MCF 10A (cell line): ENCODE results near the gene FEV. TPM values are rescaled to one million over a fixed set of nuclear protein-coding genes. Genes with fewer than 3 reads are reported as not detected.

Experiments
- BruUV-seq: library from RNA; stranded (reverse); fragments of 400-500 nt; replicated peaks from 2 replicates; lab custom pipeline; 2021; lab: Mats Ljungman, UMichigan
- CTCF ChIA-PET: fragments of 300-600 bp; sonication (Branson Sonifier 250); formaldehyde crosslinking; extraction: SDS; loops from one replicate; lab custom pipeline; 2021; ENCODE audit warnings: antibody characterized with exemption, inconsistent platforms; lab: Yijun Ruan, JAX
- POLR2A ChIA-PET: fragments of 300-600, 350-650 bp; sonication (Branson Sonifier 250); formaldehyde crosslinking; extraction: SDS; loops from one replicate; lab custom pipeline; 2020; ENCODE audit warnings: antibody characterized with exemption, inconsistent platforms; lab: Yijun Ruan, JAX
- DNase-seq: peaks from one replicate; pipeline ENCODE4 v3.0.0-alpha.2; 2018; ENCODE audit not compliant: unreplicated experiment
- H3K27ac Mint-ChIP-seq: one replicate; pipeline ENCODE4 v1.8.0; 2022; ENCODE audit warnings: mild to moderate bottlenecking, low read depth, mixed read lengths; ENCODE audit not compliant: unreplicated experiment
- H3K27me3 Mint-ChIP-seq: one replicate; pipeline ENCODE4 v1.8.0; 2022; ENCODE audit warnings: mixed read lengths; ENCODE audit not compliant: insufficient read depth, unreplicated experiment
- H3K36me3 Mint-ChIP-seq: one replicate; pipeline ENCODE4 v1.8.0; 2022; ENCODE audit warnings: mild to moderate bottlenecking, moderate library complexity, mixed read lengths; ENCODE audit not compliant: insufficient read depth, unreplicated experiment
- H3K4me1 Mint-ChIP-seq: one replicate; pipeline ENCODE4 v1.8.0; 2022; ENCODE audit warnings: mixed read lengths; ENCODE audit not compliant: insufficient read depth, unreplicated experiment
- H3K4me3 Mint-ChIP-seq: one replicate; pipeline ENCODE4 v1.8.0; 2022; ENCODE audit warnings: mild to moderate bottlenecking, moderate library complexity, mixed read lengths; ENCODE audit not compliant: unreplicated experiment
- H3K9me3 Mint-ChIP-seq: one replicate; pipeline ENCODE4 v1.8.0; 2022; ENCODE audit warnings: mixed read lengths; ENCODE audit not compliant: unreplicated experiment
- intact Hi-C: fragments of 100-400 bp; cut with micrococcal nuclease; formaldehyde crosslinking; loops from 2 replicates; pipeline ENCODE4 v1.14.1; 2022
- total RNA-seq: library from RNA; stranded (reverse); gene quantifications from 2 replicates; pipeline ENCODE4 v1.2.3, GENCODE V29; 2022
- TF ChIP-seq, protein P1 (sequence below): fragments of 200-600 bp; IDR thresholded peaks from one replicate; pipeline ENCODE4 v1.8.0; 2022; ENCODE audit warnings: antibody characterized with exemption, mild to moderate bottlenecking; ENCODE audit not compliant: unreplicated experiment

FEV gene
- total RNA-seq, 1 experiment from 2014 or later: not detected

DNA sequence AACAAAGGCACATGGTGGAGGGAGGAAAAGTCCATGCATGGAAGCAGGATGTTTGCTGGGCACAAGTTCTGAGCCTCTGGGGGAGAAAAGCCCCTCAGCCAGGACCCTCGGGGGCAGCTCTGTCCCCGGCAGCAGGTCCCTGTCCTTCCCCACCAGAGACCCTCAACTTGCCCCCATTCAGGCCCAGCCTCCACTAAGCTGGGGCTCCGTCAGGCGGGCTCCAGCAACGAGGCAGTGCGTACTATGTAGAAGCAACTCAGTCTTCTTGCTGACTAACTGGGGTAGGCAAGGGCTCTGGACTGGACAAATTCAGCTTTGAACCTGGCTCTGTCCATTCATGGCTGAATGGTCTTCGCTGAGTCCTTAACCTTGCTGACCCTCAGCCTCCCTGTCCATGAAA lies 33.3 kb upstream of the FEV start:
- no peak overlapping the region for H3K4me3 Mint-ChIP-seq
- no TSS peak for BruUV-seq
- no peaks in the 10 kb centered on the region for H3K4me1 Mint-ChIP-seq
- intact Hi-C loops: no loop called here
- H3K9me3 Mint-ChIP-seq: no peaks in the 10 kb centered on the region
- TF ChIP-seq, protein P1, sequence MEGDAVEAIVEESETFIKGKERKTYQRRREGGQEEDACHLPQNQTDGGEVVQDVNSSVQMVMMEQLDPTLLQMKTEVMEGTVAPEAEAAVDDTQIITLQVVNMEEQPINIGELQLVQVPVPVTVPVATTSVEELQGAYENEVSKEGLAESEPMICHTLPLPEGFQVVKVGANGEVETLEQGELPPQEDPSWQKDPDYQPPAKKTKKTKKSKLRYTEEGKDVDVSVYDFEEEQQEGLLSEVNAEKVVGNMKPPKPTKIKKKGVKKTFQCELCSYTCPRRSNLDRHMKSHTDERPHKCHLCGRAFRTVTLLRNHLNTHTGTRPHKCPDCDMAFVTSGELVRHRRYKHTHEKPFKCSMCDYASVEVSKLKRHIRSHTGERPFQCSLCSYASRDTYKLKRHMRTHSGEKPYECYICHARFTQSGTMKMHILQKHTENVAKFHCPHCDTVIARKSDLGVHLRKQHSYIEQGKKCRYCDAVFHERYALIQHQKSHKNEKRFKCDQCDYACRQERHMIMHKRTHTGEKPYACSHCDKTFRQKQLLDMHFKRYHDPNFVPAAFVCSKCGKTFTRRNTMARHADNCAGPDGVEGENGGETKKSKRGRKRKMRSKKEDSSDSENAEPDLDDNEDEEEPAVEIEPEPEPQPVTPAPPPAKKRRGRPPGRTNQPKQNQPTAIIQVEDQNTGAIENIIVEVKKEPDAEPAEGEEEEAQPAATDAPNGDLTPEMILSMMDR: no peak
- DNase-seq: no peak
- CTCF ChIA-PET: interaction anchor here (0.6 to 3.0 kb wide), 9 partner anchors 8 to 200 kb away, joined by 3 to 28 read pairs (median 3); no protein-coding TSS in a partner anchor
- POLR2A ChIA-PET: no interaction called here
- no peaks in the 10 kb centered on the region for H3K36me3 Mint-ChIP-seq
- H3K27me3 Mint-ChIP-seq: peaks cover 24% of the 10 kb centered on the region
- H3K27ac Mint-ChIP-seq: no peak overlapping the region

DNA sequence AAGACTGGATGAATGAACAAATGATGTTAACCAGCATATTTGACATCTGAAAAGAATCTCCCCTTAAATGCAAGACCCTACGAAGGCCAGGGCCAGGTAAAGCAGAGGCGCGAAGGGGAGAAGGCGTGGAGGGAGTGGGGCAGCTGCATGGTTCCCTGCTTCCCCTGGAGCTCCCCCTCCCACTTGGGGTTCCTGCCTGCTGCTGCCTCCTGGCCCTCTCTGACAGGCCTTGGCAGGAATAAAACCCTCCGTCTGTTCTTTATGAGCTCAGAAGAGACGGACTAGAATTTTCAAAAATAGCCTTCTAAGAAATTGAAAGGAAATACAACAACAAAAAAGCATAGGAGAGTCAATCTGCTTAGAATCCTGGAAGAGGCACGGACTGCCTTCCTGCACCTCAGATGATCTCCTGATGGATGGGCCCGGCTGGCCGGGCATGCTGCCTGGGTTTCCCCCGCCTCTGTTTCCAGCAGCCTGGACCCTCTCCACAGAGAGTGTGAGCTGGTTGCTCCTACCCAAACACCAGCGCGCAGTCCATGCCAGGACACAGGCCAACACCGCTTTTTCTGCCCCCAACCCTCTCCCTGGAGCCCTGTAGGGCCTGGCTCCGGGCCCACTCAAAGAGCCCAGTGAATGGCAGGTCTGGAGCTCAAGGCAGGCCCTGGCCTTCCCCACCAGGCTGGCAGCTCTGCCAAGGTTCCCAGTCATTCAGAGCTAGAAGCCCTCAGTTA lies 32.4 kb upstream of the FEV start:
- BruUV-seq: no TSS peak
- intact Hi-C loops: no loop called here
- no peak overlapping the region for H3K27ac Mint-ChIP-seq
- POLR2A ChIA-PET: no interaction called here
- H3K4me3 Mint-ChIP-seq: no peak overlapping the region
- CTCF ChIA-PET: interaction anchor here (0.6 to 2.8 kb wide), 12 partner anchors 8 to 201 kb away, joined by 3 to 12 read pairs (median 4); no protein-coding TSS in a partner anchor
- peaks cover 24% of the 10 kb centered on the region for H3K27me3 Mint-ChIP-seq
- TF ChIP-seq, protein P1: no peak
- no peaks in the 10 kb centered on the region for H3K9me3 Mint-ChIP-seq
- DNase-seq: no peak
- no peaks in the 10 kb centered on the region for H3K36me3 Mint-ChIP-seq
- H3K4me1 Mint-ChIP-seq: no peaks in the 10 kb centered on the region

DNA sequence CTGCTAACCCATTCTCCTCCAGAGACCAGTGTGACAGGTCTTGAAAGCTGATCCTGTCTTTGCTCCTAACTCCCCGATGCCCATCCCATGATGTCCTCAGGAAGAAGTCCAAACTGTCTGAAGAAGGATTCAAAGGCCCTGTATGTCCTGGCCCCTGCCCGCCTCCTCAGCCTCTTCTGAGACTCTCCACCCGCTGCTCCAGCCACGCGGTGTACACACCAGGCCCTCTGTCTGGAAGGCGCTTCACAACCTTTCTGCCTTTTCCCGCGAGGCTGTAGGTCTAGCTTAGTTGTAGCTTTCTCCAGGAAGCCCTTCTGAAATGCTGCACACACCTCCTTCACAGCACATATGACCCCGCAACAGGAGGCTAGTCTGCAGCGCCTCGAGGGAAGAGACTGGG lies 31.7 kb upstream of the FEV start:
- H3K27me3 Mint-ChIP-seq: peaks cover 24% of the 10 kb centered on the region

DNA sequence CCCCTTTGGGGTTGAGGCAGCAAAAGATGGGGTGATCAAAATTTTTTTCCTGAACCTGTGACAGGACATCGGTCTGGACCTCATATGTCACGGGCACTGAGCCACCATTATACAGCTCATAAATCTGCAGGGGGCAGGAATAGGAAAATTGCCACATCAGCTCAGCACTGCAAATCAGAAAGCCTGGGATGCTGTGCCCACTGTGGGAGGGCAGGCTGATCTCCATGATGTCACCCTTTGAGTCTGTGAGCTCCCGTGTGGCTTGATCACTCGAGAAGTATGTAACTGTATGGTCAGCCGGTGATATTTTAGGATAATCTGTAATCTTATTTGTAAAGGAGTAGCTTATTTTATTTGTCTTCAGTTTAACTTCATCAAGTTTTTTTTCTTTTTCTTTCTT lies 25.9 kb upstream of the FEV start:
- Mint-ChIP-seq H3K4me1 (no peaks in the 10 kb centered on the region), H3K36me3 (no peaks in the 10 kb centered on the region), H3K27me3 (peaks cover 27% of the 10 kb centered on the region), H3K27ac (no peak overlapping the region), H3K4me3 (no peak overlapping the region), H3K9me3 (no peaks in the 10 kb centered on the region)
- BruUV-seq: no TSS peak
- POLR2A ChIA-PET: no interaction called here
- intact Hi-C loops: no loop called here
- no peak for DNase-seq
- CTCF ChIA-PET: interaction anchor here (0.6 to 4.2 kb wide), 22 partner anchors 9 to 520 kb away, joined by 3 to 27 read pairs (median 4); no protein-coding TSS in a partner anchor
- TF ChIP-seq, protein P1: no peak

More for the DNA sequence above, 31.7 kb upstream of the FEV start:
- intact Hi-C loops: no loop called here
- DNase-seq: no peak
- Mint-ChIP-seq H3K4me3 (no peak overlapping the region), H3K4me1 (no peaks in the 10 kb centered on the region), H3K9me3 (no peaks in the 10 kb centered on the region), H3K27ac (no peak overlapping the region), H3K36me3 (no peaks in the 10 kb centered on the region)
- BruUV-seq: no TSS peak
- ChIA-PET CTCF (interaction anchor here (0.6 to 2.8 kb wide), 7 partner anchors 8 to 139 kb away, joined by 3 to 12 read pairs (median 3); no protein-coding TSS in a partner anchor), POLR2A (no interaction called here)
- TF ChIP-seq, protein P1: no peak
